ENCODE measurements around the gene C17orf113.

The C17orf113 gene

GRCh38 chr17:42050393-42051012 is at the start of gene C17orf113:
Gene C17orf113, minus strand, starts transcription at chr17:42050601. Its CDS starts 7,225 bp downstream, at chr17:42043376.
- TF ChIP-seq ZFX (IDR thresholded peaks at IDR 0.05; ENCODE audit: borderline replicate concordance), result no peak
- peak; percentile 58 for TF ChIP-seq CTCF (IDR thresholded peaks at IDR 0.05)

GRCh38 chr17:42098730-42099399 is 48.5 kb upstream of the C17orf113 start:
- H3K27ac ChIP-seq, result no peak overlapping the region
- TF ChIP-seq CTCF (IDR thresholded peaks at IDR 0.05) (no peak), ZFX (IDR thresholded peaks at IDR 0.05; ENCODE audit: borderline replicate concordance) (no peak)

More at GRCh38 chr17:42050393-42051012, at the start of gene C17orf113:
- no peak within 1 kb of the TSS; the same call in 1 of the 2 replicates for H3K27ac ChIP-seq

- TF ChIP-seq ZFX (IDR thresholded peaks at IDR 0.05; ENCODE audit: borderline replicate concordance) (no peak), CTCF (IDR thresholded peaks at IDR 0.05) (no peak)
- no peak within 1 kb of the TSS for H3K27ac ChIP-seq
Measured at GRCh38 chr17:42097691-42098631, 47.6 kb upstream of the C17orf113 start, which contains the start of gene ZNF385C. Gene ZNF385C, minus strand, starts transcription at chr17:42098473. Its CDS starts 35,417 bp downstream, at chr17:42063056.

GRCh38 chr17:42096360-42097111 is 46.1 kb upstream of the C17orf113 start:
- no peak overlapping the region for H3K27ac ChIP-seq
- TF ChIP-seq CTCF (IDR thresholded peaks at IDR 0.05), result no peak
- TF ChIP-seq ZFX (IDR thresholded peaks at IDR 0.05; ENCODE audit: borderline replicate concordance), result no peak

- H3K27ac ChIP-seq, result no peak overlapping the region
- TF ChIP-seq CTCF (IDR thresholded peaks at IDR 0.05) (no peak), ZFX (IDR thresholded peaks at IDR 0.05; ENCODE audit: borderline replicate concordance) (no peak)
Measured at GRCh38 chr17:42094375-42095069, 44.1 kb upstream of the C17orf113 start.

GRCh38 chr17:42092939-42093338 is 42.5 kb upstream of the C17orf113 start:
- H3K27ac ChIP-seq, result no peak overlapping the region
- TF ChIP-seq ZFX (IDR thresholded peaks at IDR 0.05; ENCODE audit: borderline replicate concordance) (no peak), CTCF (IDR thresholded peaks at IDR 0.05) (no peak)

Measured in 22Rv1 (cell line).